Measurements from ENCODE around the gene TMEM18. TPM values are rescaled to one million over a fixed set of nuclear protein-coding genes. Genes with fewer than 3 reads are reported as not detected.

Gene TMEM18
- total RNA-seq, 2 donors from 2014 or later, result 7.6 to 11.9 TPM

GRCh38 chr2:631741-632140 lies 45.5 kb downstream of the TMEM18 start:
- H3K36me3 ChIP-seq, result no peaks in the 10 kb centered on the region
- H3K4me1 ChIP-seq, result peaks cover 0 to 5% of the 10 kb centered on the region in 2 donors
- no peak for DNase-seq (ENCODE audit: low spot score)
- no peaks in the 10 kb centered on the region for H3K27me3 ChIP-seq
- H3K27ac ChIP-seq, result no peak overlapping the region
- no peaks in the 10 kb centered on the region for H3K9me3 ChIP-seq
- no peak for TF ChIP-seq CTCF (IDR thresholded peaks at IDR 0.05)
- no peak overlapping the region for H3K4me3 ChIP-seq

GRCh38 chr2:630451-631320 lies 46.5 kb downstream of the TMEM18 start:
- H3K9me3 ChIP-seq, result no peaks in the 10 kb centered on the region
- no peak overlapping the region for H3K27ac ChIP-seq
- no peaks in the 10 kb centered on the region for H3K27me3 ChIP-seq
- no peaks in the 10 kb centered on the region for H3K4me1 ChIP-seq
- TF ChIP-seq CTCF (IDR thresholded peaks at IDR 0.05), result no peak
- no peak for DNase-seq (ENCODE audit: low spot score)
- H3K36me3 ChIP-seq, result no peaks in the 10 kb centered on the region
- no peak overlapping the region for H3K4me3 ChIP-seq

GRCh38 chr2:629961-630360 lies 47.2 kb downstream of the TMEM18 start:
- no peak overlapping the region for H3K27ac ChIP-seq
- DNase-seq (ENCODE audit: low spot score), result no peak
- no peaks in the 10 kb centered on the region for H3K27me3 ChIP-seq
- no peaks in the 10 kb centered on the region for H3K4me1 ChIP-seq
- no peak for TF ChIP-seq CTCF (IDR thresholded peaks at IDR 0.05)
- no peaks in the 10 kb centered on the region for H3K36me3 ChIP-seq
- H3K9me3 ChIP-seq, result no peaks in the 10 kb centered on the region
- H3K4me3 ChIP-seq, result no peak overlapping the region

GRCh38 chr2:628651-629050 lies 48.6 kb downstream of the TMEM18 start:
- Histone ChIP-seq H3K36me3 (no peaks in the 10 kb centered on the region), H3K4me1 (no peaks in the 10 kb centered on the region), H3K27ac (no peak overlapping the region), H3K9me3 (no peaks in the 10 kb centered on the region), H3K4me3 (no peak overlapping the region), H3K27me3 (no peaks in the 10 kb centered on the region)
- TF ChIP-seq CTCF (IDR thresholded peaks at IDR 0.05), result no peak
- peak; percentile 53 for DNase-seq (ENCODE audit: low spot score)

- Histone ChIP-seq H3K27me3 (no peaks in the 10 kb centered on the region), H3K9me3 (no peaks in the 10 kb centered on the region), H3K36me3 (no peaks in the 10 kb centered on the region), H3K4me1 (no peaks in the 10 kb centered on the region), H3K4me3 (no peak overlapping the region), H3K27ac (no peak overlapping the region)
- TF ChIP-seq CTCF (IDR thresholded peaks at IDR 0.05), result no peak
- peak; percentile 18 for DNase-seq (ENCODE audit: low spot score)
Observed at GRCh38 chr2:627926-628560, 49.2 kb downstream of the TMEM18 start.
